HG03457 (cell line): ENCODE data around the gene TRIO.

Experiments used
- ATAC-seq: cut with Tn5 transposase; IDR thresholded peaks from one replicate; pipeline ENCODE4 v1.9.1; 2021; ENCODE audit warnings: moderate number of reproducible peaks; ENCODE audit not compliant: unreplicated experiment

TRIO gene

DNA sequence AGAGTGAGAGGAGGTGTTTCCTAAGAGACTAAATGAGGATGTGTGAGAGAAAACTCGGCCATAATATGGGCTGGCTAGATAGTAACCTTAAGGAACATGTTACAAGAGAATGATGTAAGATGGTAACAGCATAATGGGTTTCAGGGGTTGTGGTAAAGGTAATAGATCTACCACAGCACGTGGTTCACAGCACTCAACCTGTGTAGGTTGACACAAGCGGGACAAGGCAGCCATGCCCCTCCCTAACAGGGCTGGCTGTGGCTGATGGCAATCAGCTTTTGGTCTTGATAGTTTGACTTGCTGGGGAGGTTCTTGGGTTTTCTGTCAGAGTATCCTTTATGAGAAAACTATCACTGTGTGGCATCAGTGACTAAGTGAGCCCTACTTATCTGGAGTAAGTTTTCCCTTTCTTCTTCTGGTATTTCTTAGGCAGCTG, 138.6 kb downstream of the TRIO start:
- ATAC-seq, result peak; percentile 81

DNA sequence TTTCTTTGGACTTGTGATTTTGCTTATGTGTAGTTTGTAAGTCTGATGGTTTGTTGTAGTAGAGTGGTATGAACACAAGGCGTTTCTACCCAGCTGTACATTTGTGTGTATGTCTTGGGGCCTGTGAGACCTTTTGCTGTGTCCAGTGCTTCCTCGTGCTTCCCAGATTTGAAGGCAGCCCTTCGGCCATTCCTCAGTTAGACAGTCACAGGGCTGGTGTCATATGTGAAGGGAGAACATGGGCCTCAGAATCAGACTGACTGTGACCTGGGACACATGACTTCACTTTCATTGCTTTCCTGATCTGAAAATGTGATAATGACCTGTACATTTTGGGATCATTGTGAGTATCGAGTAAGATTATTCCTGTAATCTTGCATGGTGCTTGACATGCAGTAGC, 140.0 kb downstream of the TRIO start:
- no peak for ATAC-seq

DNA sequence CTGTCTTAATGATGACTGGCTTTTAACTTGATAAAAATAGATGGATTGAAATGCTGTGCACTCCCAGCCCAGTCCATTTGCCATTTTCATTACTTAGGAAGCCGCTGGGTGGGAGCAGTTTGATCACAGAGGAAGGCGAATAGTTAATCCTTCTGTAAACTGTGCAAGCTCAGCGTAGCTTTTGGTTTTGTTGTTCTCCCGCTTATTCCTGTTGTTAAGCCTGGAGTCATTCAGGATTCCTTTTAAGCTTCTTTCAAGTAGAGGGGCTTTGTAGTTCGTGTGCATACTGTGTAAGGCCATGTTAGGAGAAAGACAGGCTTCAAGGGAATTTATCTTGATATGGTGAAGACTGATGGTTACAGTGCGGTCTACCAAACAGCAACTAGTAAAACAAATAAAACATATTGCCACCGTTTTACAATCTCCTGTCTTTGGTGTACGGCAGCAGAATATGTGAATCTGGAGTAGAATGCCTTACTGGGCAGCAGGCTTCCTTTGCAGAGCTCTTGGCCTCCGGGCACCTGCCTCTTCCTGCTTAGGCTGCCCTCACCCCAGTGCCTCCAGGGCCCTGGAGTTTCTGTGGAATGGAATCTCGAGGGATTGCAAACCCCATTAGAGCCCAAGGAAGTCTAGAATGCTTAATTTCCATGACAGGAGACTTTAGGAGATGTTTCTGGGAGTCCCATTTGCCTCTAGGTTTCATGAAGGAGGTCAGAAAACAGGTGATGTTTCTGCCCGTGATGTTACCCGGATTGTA, 141.4 kb downstream of the TRIO start:
- ATAC-seq, result no peak

DNA sequence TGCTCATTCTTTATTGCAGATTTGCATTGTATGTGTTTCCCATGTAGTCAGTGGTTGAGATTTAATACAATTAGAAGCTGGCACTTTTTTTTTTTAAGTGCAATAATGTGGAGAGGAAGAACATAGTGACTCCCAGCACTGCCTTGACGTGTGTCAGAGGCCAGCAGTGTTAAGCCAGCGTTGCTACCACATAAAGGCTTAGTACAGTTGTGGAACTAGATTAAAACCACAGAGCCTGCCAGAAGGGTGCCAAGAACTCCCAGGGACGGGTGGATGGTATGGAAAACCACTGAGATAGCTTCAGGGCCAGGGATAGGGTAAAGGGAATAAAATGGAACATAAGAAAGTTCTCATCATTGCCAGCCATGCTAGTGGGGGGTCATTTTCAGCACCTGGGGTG, 142.9 kb downstream of the TRIO start:
- no peak for ATAC-seq

DNA sequence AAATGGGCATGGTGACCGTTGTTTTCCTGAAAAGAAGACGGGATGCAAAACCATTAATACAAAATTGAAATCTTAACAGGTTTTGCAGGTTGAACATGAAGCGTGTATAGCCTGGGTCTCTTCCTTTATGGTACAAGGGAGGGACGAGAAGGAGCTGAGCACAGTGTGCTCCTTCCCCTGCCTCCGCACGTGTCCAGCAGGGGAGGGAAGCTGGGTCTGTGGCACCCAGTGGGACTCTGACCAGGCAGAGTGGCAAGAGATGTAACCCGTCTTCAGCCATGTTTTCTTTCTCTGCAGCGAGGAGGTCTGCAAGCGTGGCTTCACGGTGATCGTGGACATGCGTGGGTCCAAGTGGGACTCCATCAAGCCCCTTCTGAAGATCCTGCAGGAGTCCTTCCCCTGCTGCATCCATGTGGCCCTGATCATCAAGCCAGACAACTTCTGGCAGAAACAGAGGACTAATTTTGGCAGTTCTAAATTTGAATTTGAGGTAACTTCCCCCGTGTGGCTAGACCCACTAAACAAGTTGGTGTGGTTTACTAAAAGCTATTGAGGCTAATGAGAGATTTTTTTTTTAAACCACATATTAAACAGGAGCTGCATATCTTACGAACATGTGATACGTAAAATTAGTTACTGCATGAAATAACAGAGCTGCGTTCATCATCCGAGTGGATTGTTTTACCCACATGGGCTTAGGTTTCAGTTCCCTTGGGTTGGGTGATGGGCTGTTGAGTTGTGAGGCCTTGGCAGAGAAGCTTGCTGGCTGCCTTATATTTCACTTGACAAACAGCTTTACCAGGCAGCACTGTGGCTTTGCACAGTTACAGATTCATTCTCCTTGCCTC, 143.7 kb downstream of the TRIO start:
- ATAC-seq, result peak; percentile 69

DNA sequence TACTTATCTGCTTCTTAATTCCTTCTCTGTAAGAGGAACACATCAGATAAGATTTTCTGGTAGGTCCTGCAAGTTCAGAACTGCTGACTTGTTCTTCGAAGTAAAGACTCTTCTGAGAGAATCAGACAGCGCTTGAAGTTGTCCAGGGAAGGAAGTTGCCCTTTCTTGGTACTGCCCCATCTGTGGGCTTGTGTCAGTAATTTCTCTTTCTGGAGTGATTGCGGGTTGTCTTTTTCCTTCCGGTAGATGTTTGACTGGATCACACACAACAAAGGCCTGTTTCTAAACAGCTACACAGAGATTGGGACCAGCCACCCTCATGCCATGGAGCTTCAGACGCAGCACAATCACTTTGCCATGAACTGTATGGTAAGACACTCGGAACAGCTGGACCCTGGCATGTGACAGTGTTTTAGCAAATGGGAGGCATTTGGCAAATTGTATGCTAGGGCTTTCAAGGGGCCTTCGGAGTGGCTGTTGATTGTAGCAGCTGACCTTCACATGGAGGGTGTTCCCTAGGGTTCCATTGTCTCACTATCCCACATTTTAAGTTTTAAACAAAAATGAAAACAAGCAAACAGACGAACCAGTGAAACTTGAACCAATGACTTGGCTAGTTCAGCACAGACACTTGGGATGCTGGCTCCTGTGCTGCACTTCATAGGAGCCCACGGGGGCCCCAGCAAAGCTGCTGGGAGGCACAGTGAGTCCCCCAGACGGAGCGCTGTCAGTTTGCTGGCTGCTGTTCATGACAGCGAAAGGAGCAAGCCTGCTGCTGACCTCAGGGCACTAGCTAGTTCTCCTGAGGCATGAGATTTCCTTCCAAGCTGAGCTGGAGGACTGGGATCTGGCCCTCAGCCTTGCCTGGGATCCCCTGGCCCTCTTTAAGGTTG, 149.9 kb downstream of the TRIO start:
- ATAC-seq, result no peak

DNA sequence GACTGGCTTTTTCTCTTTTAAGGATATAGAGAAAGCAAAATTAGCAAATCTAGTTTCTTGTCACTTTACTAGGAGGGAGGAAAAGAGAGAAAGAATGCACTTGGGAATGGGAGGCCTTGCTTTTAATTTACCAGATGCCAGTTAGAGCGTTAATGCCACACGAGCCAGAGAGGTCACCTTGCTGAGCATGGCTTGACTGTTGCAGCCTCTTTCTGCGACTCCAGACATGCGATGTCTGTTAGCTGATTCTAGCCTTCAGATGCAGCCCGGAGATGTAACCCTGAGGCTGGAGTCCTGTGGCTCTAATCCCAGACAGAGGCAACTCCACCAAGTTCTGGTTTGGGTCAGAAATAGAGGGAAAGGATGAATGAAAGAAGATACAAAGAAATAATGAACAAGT, 152.5 kb downstream of the TRIO start:
- no peak for ATAC-seq

DNA sequence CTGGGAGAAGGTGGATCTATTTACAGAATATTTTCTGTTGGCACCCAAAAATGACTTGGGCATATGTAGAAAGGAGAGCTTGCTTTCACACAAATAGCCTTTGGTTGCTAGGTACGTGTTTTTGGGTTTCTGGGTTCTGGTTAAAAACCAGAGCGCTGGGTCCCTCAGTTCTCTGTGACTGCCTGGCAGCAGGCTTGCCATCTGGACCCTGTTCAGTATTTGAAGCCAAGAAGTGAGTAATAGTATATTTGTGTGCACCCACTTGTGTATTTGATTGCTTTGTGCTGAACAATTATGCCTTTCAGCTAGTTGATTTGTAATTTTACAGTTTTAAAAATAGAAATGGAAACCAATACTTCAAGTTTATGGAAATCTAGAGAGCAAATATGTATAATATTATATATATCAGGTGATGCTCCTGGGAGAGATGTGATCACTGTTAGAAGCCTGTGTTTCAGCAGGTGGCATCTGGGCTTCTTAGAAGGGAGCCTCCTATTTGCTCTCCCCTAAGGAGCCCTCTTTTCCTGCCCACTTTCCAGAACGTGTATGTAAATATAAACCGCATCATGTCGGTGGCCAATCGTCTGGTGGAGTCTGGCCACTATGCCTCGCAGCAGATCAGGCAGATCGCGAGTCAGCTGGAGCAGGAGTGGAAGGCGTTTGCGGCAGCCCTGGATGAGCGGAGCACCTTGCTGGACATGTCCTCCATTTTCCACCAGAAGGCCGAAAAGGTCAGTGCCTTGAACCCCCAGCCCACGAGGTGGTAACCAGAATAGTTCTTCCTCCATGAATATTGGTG, 153.6 kb downstream of the TRIO start:
- no peak for ATAC-seq

DNA sequence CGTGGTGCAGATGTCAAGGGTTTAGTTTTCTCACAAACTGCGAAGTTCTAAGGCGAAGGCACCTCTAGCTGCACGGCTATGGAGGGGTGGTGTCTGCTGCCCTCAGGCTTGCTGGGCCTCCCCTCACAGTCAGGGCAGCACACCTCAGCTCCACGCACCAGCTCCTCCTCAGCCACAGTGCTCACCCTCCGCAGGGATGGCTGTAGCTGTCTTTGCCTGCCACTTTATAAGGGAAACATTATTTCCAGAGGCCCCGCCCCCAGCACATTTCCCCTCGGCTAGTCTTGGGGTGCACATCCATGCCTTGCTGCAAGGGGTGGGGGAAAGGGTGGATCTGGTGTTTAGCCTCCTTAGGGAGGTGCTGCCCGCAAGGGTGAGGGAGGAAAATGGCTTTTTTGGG, 154.6 kb downstream of the TRIO start:
- ATAC-seq, result no peak

DNA sequence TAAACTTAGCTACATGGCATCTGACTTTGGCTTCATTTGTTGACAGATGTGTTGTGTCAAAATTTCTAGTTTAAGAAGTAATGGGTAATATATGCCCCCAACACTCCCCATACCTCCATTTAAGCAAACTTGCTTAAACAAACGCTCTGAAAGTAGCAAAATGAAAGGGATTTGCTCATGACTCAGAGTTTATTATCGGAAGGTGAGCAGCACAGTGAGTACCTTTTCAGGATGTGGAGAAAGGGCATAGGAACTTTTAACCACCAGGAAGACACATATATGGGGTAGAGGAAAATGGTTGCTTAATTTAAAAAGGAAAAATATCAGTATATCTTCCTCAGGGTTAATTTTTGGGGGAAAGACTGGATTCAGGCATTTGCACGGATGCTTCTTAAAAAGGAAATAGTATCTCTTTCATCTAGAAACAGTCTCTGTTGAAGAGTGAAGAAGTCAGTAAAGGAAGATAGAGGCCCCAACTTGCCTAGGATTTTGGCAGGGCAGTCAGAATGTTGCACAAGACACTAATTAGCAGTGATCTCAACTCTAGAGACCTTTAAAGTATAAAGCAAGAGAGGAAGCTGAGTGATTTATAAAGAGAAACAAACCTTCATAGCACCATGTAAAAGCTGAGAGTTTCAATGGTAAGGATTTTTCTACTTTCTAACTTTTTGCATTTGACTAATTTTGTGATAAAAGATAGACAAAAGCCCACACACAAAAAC, 155.1 kb downstream of the TRIO start:
- ATAC-seq, result no peak

DNA sequence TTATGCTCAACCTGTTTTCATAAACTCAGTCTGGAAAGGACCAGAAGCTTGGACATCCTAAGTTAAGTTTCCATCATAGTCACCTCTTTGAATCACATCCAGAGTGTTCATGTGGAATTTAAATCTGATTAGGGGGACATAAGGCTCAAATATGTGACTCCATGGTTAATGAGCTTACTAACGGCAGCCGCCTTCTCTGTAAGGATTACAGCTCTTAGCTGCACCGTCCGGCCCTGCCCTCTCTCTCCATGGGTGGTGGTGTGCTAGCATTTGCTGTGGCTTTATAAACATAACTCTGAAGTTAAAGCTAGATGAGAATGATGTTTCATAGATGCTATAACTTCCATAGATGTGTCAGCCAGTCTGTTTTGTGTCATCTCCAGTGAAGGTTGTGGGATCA, 156.5 kb downstream of the TRIO start:
- no peak for ATAC-seq

DNA sequence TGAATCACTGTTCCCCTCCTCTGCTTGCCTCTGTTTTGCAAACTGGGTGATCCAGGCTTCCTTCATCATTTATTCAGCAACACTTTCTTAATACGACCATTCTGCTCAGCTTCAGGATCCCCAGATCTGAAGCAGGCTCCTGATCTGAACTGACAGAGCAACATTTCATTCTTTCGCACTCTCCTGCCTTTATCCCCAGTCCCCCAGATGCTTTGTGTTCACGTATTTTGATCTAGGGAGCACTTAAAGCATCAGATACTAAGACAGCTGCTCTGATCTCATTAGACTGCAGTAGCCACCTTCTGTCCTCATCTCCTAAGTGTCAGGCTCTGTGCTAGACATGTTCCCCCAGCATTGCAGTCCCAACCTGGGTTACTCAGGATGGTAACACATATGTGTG, 158.0 kb downstream of the TRIO start:
- ATAC-seq, result no peak

DNA sequence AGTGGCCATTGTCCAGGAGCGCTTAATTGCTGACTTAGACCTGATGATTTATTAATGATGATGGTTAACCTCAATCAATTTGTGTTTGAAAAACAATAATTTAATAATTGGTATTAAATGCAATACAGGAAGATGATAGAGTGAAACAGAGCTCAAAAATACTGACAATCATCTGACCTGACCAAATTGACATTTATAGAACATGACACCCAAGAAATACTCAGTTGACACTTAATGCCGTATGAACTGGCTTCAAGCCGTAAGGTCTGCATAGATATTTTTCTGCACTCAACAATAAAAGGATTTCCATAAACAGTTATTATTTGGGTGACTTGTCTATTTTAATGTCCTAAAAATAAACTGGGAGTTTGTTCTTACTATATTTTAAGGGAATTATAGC, 159.2 kb downstream of the TRIO start:
- ATAC-seq, result no peak

DNA sequence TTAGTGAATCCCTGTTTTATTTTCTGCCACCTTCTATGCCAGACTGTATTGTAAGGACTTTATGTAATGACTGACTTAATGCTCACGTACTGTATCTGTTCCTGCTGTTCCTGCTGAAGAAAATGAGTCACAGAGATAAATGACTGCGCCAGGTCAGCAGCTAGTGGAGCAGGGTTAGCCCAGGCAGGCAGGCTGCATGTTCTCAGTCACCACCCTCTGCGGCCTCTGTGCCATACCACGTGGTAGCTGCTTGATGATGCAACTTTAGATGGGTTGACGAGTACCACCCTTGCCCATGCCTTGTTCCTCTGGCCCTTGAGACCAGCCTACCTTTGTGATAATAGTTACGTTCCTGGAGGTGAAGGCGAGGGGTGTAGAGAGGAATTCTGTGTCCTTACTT, 161.9 kb downstream of the TRIO start:
- no peak for ATAC-seq

DNA sequence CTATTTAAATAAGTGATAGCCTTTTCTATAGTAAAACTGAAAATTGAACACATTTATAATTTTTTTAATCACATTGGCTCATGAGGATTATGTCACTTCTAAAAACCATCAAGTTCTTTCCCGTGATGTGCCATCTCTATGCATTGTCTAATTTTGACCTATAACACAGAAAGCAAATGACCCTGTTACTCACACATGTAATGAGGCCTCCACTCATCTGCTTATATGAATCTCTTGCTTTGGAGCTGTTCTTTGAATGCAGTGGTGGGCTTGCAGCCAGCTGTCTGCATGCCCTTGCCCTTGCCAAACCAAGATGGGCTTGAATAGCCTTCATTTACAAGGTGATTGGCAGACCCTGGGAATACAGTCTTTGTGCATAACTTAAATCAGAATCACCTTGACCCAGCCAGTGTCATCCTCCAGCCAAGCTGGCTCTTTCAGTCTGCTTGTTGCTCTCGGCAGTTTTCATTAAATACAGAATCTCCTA, 163.2 kb downstream of the TRIO start:
- no peak for ATAC-seq

DNA sequence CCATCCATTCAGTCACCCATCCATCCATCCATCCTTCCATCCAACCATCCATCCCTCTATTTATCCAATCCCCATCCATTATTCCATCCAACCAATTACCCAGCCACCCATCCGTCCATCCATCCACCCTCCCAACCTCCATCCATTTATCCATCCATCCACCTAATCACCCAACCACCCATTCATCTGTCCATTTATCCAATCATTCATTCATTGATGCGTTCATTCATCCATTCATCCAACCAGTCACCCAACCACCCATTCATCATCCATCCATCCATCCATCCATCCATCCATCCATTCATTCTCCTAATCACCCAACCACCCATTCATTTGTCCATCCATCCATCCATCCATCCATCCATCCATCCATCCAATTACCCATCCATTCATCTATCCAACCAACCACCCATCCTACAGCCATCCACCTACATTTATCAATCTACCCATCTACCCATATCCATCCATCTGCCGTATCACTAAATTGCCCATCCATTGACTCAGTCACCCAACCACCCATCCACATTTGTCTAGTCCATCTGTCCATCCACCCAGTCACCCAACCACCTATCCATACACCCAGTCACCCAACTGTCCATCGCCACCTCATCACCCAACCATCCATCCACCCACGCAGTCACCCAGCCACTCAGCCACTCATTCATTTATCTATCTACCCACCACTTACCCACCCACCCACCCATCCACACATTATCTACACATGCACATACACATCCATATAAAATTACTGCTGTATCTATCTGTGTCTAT, 165.4 kb downstream of the TRIO start:
- ATAC-seq, result no peak

DNA sequence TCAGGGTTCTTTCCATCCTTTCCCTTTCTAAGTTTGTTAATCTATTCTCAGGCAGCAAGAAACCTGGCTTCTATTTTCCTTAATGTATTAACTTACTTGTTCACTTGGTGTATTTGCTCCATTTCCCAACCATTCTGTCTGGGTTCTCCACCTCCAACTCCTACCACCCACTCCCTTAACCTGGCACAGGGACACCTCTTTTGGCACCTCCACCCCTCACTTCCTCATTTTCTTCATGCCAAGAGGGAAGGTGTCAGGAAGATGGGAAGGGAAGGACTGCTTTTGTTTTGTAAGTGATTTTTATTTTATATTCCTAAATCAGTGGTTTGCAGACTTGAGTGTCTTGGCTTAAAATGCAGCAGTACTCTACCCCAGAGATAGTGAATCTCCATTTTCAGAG, 166.1 kb downstream of the TRIO start:
- ATAC-seq, result no peak

DNA sequence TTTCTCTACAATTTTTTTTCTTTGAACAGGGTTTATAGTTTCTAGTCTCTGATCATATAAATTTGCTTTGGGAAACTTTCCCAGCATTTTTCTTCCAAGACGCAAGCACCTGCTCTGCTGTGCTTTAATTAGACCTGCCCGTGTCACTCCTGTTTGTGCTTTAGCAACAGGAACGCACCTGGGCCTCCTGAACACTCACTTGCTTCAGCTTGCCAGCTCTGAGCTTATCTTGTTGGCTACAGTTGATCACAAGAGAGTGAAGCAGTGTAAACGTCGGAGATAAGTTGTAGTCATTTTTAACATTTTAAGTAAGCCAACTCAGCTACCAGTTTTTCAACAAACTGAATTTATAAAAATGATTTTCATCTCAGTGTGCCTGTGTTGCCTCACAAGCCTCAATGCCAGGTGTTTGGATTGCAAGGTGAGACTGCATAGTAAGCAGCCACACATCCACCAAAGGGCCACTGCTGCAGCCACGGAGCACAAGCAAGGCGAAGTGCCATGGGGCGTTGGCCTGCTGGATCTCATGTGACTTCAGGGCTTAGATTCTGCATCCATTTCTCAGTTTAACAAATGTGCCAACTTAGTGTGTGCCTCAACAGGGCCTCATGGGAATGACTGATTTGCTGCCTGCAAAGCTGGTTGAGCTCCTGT, 166.9 kb downstream of the TRIO start:
- no peak for ATAC-seq
